A673 (cell line): Measurements from ENCODE around the gene FNIP1. TPM values are rescaled to one million over a fixed set of nuclear protein-coding genes. Genes with fewer than 3 reads are reported as not detected.
A peak's percentile ranks its signal among the peaks of the same experiment; 100 is the strongest.
"Not testable (repeated sequence)": the region's sequence is repeated elsewhere in the genome, so short reads cannot be mapped to it uniquely, and the experiment has no call there.

Source experiments
- BruUV-seq: library from RNA; stranded (reverse); fragments of 400-500 nt; replicated peaks from 2 replicates; lab custom pipeline; 2021; lab: Mats Ljungman, UMichigan
- CTCF ChIA-PET: fragments of 300-600 bp; sonication (Branson Sonifier 250); formaldehyde crosslinking; loops from one replicate; lab custom pipeline; 2022; ENCODE audit warnings: antibody characterized with exemption; lab: Charles Lee
- POLR2A ChIA-PET: fragments of 300-600 bp; sonication (Branson Sonifier 250); formaldehyde crosslinking; loops from one replicate; lab custom pipeline; 2022; ENCODE audit warnings: antibody characterized with exemption; ENCODE audit not compliant: low non-redundant PET; lab: Charles Lee
- DNase-seq: peaks from one replicate; pipeline ENCODE4 v3.0.0-alpha.2; 2015; ENCODE audit warnings: low spot score
- H3K27ac ChIP-seq: fragments of 200-600 bp; sonication (generic); 2 replicates; pipeline ENCODE4 v1.5.1; 2016; ENCODE audit warnings: mixed run types, low read depth, mild to moderate bottlenecking, mixed read lengths, antibody characterized with exemption, low read length; ENCODE audit not compliant: poor library complexity, severe bottlenecking
- H3K27me3 ChIP-seq: fragments of 200-600 bp; sonication (generic); replicated peaks from 2 replicates; pipeline ENCODE4 v1.6.1; 2017; ENCODE audit warnings: mixed run types, low read depth, mild to moderate bottlenecking, mixed read lengths, antibody characterized with exemption, low read length; ENCODE audit not compliant: insufficient read depth, poor library complexity
- H3K36me3 ChIP-seq: fragments of 200-600 bp; sonication (generic); 2 replicates; pipeline ENCODE4 v1.6.1; 2016; ENCODE audit warnings: mixed run types, mild to moderate bottlenecking, mixed read lengths, antibody characterized with exemption, low read length; ENCODE audit not compliant: insufficient read depth, poor library complexity, severe bottlenecking
- H3K4me1 ChIP-seq: fragments of 200-600 bp; sonication (generic); 2 replicates; pipeline ENCODE4 v1.6.1; 2017; ENCODE audit warnings: mixed run types, mild to moderate bottlenecking, mixed read lengths, antibody characterized with exemption, low read length; ENCODE audit not compliant: insufficient read depth, poor library complexity, severe bottlenecking
- H3K4me3 ChIP-seq: fragments of 200-600 bp; sonication (generic); 2 replicates; pipeline ENCODE4 v1.5.1; 2016; ENCODE audit warnings: low read depth, mixed run types, mild to moderate bottlenecking, mixed read lengths, low read length; ENCODE audit not compliant: poor library complexity, severe bottlenecking
- H3K9me3 ChIP-seq: fragments of 200-600 bp; sonication (generic); 2 replicates; pipeline ENCODE4 v1.6.1; 2016; ENCODE audit warnings: mixed run types, low read depth, mild to moderate bottlenecking, mixed read lengths, antibody characterized with exemption, low read length; ENCODE audit not compliant: poor library complexity, severe bottlenecking
- EZH2 ChIP-seq: fragments of 200-600 bp; sonication (generic); IDR thresholded peaks from 2 replicates; pipeline ENCODE4 v1.6.1; 2017; ENCODE audit warnings: borderline replicate concordance, low read depth, mild to moderate bottlenecking, mixed read lengths, antibody characterized with exemption, low read length; ENCODE audit not compliant: poor library complexity, severe bottlenecking
- intact Hi-C: fragments of 100-400 bp; cut with micrococcal nuclease; formaldehyde crosslinking; loops from one replicate; pipeline ENCODE4 v1.10.0; 2022; ENCODE audit not compliant: unreplicated experiment
- total RNA-seq: library from RNA; stranded (reverse); gene quantifications from 2 replicates; pipeline ENCODE4 v1.2.3, GENCODE V29; 2021
- TF ChIP-seq, protein P1 (sequence below): fragments of 300-800, 200-600 bp; sonication (generic); conservative IDR thresholded peaks from 2 replicates; pipeline ENCODE4 v1.5.1; 2017; ENCODE audit warnings: low read depth, mild to moderate bottlenecking, antibody characterized with exemption, low read length, moderate library complexity, mixed read lengths

The FNIP1 gene
- total RNA-seq, 1 experiment from 2014 or later = 22.9 TPM

- H3K36me3 ChIP-seq, CTCF ChIA-PET, H3K4me1 ChIP-seq, DNase-seq, POLR2A ChIA-PET, H3K27me3 ChIP-seq, H3K27ac ChIP-seq, H3K9me3 ChIP-seq, H3K4me3 ChIP-seq, intact Hi-C loops: not testable (repeated sequence)
- TSS peak; percentile 8 for BruUV-seq
Measured at GRCh38 chr5:131724089-131724488, 72.7 kb downstream of the FNIP1 start.

DNA sequence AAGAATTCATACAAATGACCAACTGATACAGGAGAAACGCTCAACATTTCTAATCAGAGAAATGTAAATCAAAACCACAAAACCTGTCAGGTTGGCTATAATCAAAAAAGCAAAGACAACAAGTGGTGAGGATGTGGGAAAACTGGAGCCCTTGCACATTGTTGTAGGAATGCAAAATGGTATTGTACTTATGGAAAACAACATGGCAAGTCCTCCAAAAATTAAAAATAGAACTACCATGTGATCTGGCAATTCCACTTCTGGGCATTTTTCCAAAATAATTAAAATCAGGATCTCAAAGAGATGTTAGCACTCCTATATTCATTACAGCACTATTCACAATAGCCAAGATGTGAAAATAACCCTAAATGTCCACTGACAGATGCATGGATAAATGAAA, 76.1 kb downstream of the FNIP1 start:
- peaks cover 6% of the 10 kb centered on the region for H3K9me3 ChIP-seq
- TF ChIP-seq EZH2 = no peak
- TF ChIP-seq, protein P1, sequence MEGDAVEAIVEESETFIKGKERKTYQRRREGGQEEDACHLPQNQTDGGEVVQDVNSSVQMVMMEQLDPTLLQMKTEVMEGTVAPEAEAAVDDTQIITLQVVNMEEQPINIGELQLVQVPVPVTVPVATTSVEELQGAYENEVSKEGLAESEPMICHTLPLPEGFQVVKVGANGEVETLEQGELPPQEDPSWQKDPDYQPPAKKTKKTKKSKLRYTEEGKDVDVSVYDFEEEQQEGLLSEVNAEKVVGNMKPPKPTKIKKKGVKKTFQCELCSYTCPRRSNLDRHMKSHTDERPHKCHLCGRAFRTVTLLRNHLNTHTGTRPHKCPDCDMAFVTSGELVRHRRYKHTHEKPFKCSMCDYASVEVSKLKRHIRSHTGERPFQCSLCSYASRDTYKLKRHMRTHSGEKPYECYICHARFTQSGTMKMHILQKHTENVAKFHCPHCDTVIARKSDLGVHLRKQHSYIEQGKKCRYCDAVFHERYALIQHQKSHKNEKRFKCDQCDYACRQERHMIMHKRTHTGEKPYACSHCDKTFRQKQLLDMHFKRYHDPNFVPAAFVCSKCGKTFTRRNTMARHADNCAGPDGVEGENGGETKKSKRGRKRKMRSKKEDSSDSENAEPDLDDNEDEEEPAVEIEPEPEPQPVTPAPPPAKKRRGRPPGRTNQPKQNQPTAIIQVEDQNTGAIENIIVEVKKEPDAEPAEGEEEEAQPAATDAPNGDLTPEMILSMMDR = no peak
- BruUV-seq = no TSS peak
- no peak overlapping the region for H3K4me3 ChIP-seq
- H3K27ac ChIP-seq = no peak overlapping the region
- intact Hi-C loops = no loop called here
- CTCF ChIA-PET = no interaction called here
- no peaks in the 10 kb centered on the region for H3K4me1 ChIP-seq
- H3K36me3 ChIP-seq = peaks cover 5% of the 10 kb centered on the region
- peak; percentile 14 for DNase-seq
- no peaks in the 10 kb centered on the region for H3K27me3 ChIP-seq
- POLR2A ChIA-PET = no interaction called here

DNA sequence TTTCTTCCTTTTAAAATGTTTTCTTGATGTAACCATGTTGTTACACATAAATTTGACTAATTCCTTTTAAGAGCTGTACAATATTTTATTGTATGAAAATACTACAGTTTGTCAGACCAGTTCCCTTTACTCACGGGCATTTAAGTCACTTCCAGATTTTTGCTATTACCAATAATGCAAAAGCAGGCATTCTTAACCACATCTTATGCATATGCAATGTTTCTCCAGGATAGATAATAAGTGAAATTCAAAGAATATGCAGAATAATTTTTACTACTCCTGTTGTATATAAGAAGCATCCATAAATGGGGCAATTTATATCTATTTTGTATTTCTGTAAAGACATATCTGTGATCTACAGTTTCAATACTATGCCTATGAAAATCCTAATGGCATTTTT, 77.3 kb downstream of the FNIP1 start:
- intact Hi-C loops = no loop called here
- Histone ChIP-seq H3K4me1 (no peaks in the 10 kb centered on the region), H3K9me3 (peaks cover 6% of the 10 kb centered on the region), H3K4me3 (no peak overlapping the region), H3K27ac (no peak overlapping the region), H3K27me3 (no peaks in the 10 kb centered on the region), H3K36me3 (peaks cover 5% of the 10 kb centered on the region)
- no TSS peak for BruUV-seq
- TF ChIP-seq, protein P1 = no peak
- no peak for TF ChIP-seq EZH2
- no peak for DNase-seq
- ChIA-PET POLR2A (no interaction called here), CTCF (no interaction called here)

- POLR2A ChIA-PET = no interaction called here
- TF ChIP-seq EZH2 = no peak
- TF ChIP-seq, protein P1 = no peak
- Histone ChIP-seq H3K27me3 (no peaks in the 10 kb centered on the region), H3K9me3 (peaks cover 6% of the 10 kb centered on the region), H3K27ac (no peak overlapping the region), H3K36me3 (peaks cover 5% of the 10 kb centered on the region), H3K4me1 (no peaks in the 10 kb centered on the region), H3K4me3 (no peak overlapping the region)
- no peak for DNase-seq
- no TSS peak for BruUV-seq
- intact Hi-C loops = no loop called here
- CTCF ChIA-PET = no interaction called here
Measured at GRCh38 chr5:131718487-131719014, 78.3 kb downstream of the FNIP1 start.

GRCh38 chr5:131717164-131717563, 79.7 kb downstream of the FNIP1 start:
- H3K4me1 ChIP-seq, DNase-seq, CTCF ChIA-PET: not testable (repeated sequence)

More at GRCh38 chr5:131717164-131717563, 79.7 kb downstream of the FNIP1 start:
- POLR2A ChIA-PET, H3K36me3 ChIP-seq, H3K27ac ChIP-seq, H3K27me3 ChIP-seq, intact Hi-C loops, H3K4me3 ChIP-seq, BruUV-seq, H3K9me3 ChIP-seq: not testable (repeated sequence)
